T follicular helper cell (primary cell): Measurements from ENCODE around the gene KCNMA1.
"Not testable (repeated sequence)": the region's sequence is repeated elsewhere in the genome, so short reads cannot be mapped to it uniquely, and the experiment has no call there.

Source experiments
- DNase-seq: peaks from one replicate; pipeline ENCODE4 v3.0.0-alpha.2; 2020; ENCODE audit warnings: low read depth

Gene KCNMA1

GRCh38 chr10:77363210-77363609 lies 274.4 kb downstream of the KCNMA1 start:
- DNase-seq, result no peak

GRCh38 chr10:77361831-77362230 lies 275.8 kb downstream of the KCNMA1 start:
- DNase-seq, result no peak

- no peak for DNase-seq
These were observed 276.2 kb downstream of the KCNMA1 start for GRCh38 chr10:77361426-77361825.

GRCh38 chr10:77360835-77361234 lies 276.8 kb downstream of the KCNMA1 start:
- DNase-seq, result no peak

- no peak for DNase-seq
These were observed 277.6 kb downstream of the KCNMA1 start for GRCh38 chr10:77359950-77360520.

- no peak for DNase-seq
These were observed 278.3 kb downstream of the KCNMA1 start for GRCh38 chr10:77359287-77359691.

- no peak for DNase-seq
These were observed 279.0 kb downstream of the KCNMA1 start for GRCh38 chr10:77358656-77359055.

GRCh38 chr10:77357611-77358310 lies 279.8 kb downstream of the KCNMA1 start:
- no peak for DNase-seq

- no peak for DNase-seq
These were observed 280.4 kb downstream of the KCNMA1 start for GRCh38 chr10:77357185-77357584.

- DNase-seq, result no peak
These were observed 281.8 kb downstream of the KCNMA1 start for GRCh38 chr10:77355844-77356243.

GRCh38 chr10:77351386-77351785 lies 286.2 kb downstream of the KCNMA1 start:
- DNase-seq, result no peak

GRCh38 chr10:77350711-77351119 lies 286.9 kb downstream of the KCNMA1 start:
- no peak for DNase-seq

GRCh38 chr10:77350134-77350533 lies 287.5 kb downstream of the KCNMA1 start:
- DNase-seq, result no peak

GRCh38 chr10:77349226-77349625 lies 288.4 kb downstream of the KCNMA1 start:
- no peak for DNase-seq

GRCh38 chr10:77348751-77349150 lies 288.9 kb downstream of the KCNMA1 start:
- DNase-seq, result no peak

GRCh38 chr10:77348082-77348481 lies 289.5 kb downstream of the KCNMA1 start:
- DNase-seq, result no peak

- no peak for DNase-seq
These were observed 290.6 kb downstream of the KCNMA1 start for GRCh38 chr10:77347052-77347451.

GRCh38 chr10:77341055-77341454 lies 296.6 kb downstream of the KCNMA1 start:
- DNase-seq, result no peak

GRCh38 chr10:77339872-77340271 lies 297.7 kb downstream of the KCNMA1 start:
- not testable (repeated sequence) for DNase-seq

- no peak for DNase-seq
These were observed 298.4 kb downstream of the KCNMA1 start for GRCh38 chr10:77339166-77339565.

GRCh38 chr10:77338143-77338542 lies 299.5 kb downstream of the KCNMA1 start:
- DNase-seq, result no peak

- no peak for DNase-seq
These were observed 303.1 kb downstream of the KCNMA1 start for GRCh38 chr10:77334501-77334900.

GRCh38 chr10:77333610-77334340 lies 303.8 kb downstream of the KCNMA1 start:
- DNase-seq, result no peak
